Measurements from ENCODE around the gene MMS22L.

Gene MMS22L

GRCh38 chr6:97282726-97283617, at the start of gene MMS22L:
Gene MMS22L, minus strand, starts transcription at chr6:97283216. Its CDS starts 739 bp downstream, at chr6:97282477.
- DNase-seq (ENCODE audit: insufficient read length, low spot score) (peak; percentile 52), FAIRE-seq (peak; percentile 61)
- TF ChIP-seq POLR2A (IDR thresholded peaks at IDR 0.05; ENCODE audit: low read depth, low read length) = no peak

GRCh38 chr6:97322811-97323210, 39.8 kb upstream of the MMS22L start:
- no peak for TF ChIP-seq POLR2A (IDR thresholded peaks at IDR 0.05; ENCODE audit: low read depth, low read length)
- FAIRE-seq (no peak), DNase-seq (ENCODE audit: insufficient read length, low spot score) (no peak)

GRCh38 chr6:97322226-97322625, 39.2 kb upstream of the MMS22L start:
- no peak for TF ChIP-seq POLR2A (IDR thresholded peaks at IDR 0.05; ENCODE audit: low read depth, low read length)
- FAIRE-seq = no peak
- DNase-seq (ENCODE audit: insufficient read length, low spot score) = no peak

- no peak for TF ChIP-seq POLR2A (IDR thresholded peaks at IDR 0.05; ENCODE audit: low read depth, low read length)
- no peak for DNase-seq (ENCODE audit: insufficient read length, low spot score)
- FAIRE-seq = no peak
These were observed 34.0 kb upstream of the MMS22L start for GRCh38 chr6:97316978-97317377.

- DNase-seq (ENCODE audit: insufficient read length, low spot score) = no peak
- no peak for TF ChIP-seq POLR2A (IDR thresholded peaks at IDR 0.05; ENCODE audit: low read depth, low read length)
- FAIRE-seq = no peak
These were observed 29.2 kb upstream of the MMS22L start for GRCh38 chr6:97312241-97312640.

GRCh38 chr6:97306544-97307320, 23.7 kb upstream of the MMS22L start:
- FAIRE-seq (no peak), DNase-seq (ENCODE audit: insufficient read length, low spot score) (no peak)
- TF ChIP-seq POLR2A (IDR thresholded peaks at IDR 0.05; ENCODE audit: low read depth, low read length) = no peak

- TF ChIP-seq POLR2A (IDR thresholded peaks at IDR 0.05; ENCODE audit: low read depth, low read length) = no peak
- no peak for FAIRE-seq
- no peak for DNase-seq (ENCODE audit: insufficient read length, low spot score)
These were observed 22.5 kb upstream of the MMS22L start for GRCh38 chr6:97305414-97306066.

- FAIRE-seq = no peak
- TF ChIP-seq POLR2A (IDR thresholded peaks at IDR 0.05; ENCODE audit: low read depth, low read length) = no peak
- no peak for DNase-seq (ENCODE audit: insufficient read length, low spot score)
These were observed 21.7 kb upstream of the MMS22L start for GRCh38 chr6:97304701-97305100.

- no peak for DNase-seq (ENCODE audit: insufficient read length, low spot score)
- no peak for TF ChIP-seq POLR2A (IDR thresholded peaks at IDR 0.05; ENCODE audit: low read depth, low read length)
- peak; percentile 61 for FAIRE-seq
These were observed 11.4 kb upstream of the MMS22L start for GRCh38 chr6:97294451-97294850.

GRCh38 chr6:97293198-97293696, 10.2 kb upstream of the MMS22L start:
- FAIRE-seq = no peak
- DNase-seq (ENCODE audit: insufficient read length, low spot score) = no peak
- no peak for TF ChIP-seq POLR2A (IDR thresholded peaks at IDR 0.05; ENCODE audit: low read depth, low read length)

GRCh38 chr6:97292671-97293070, 9.7 kb upstream of the MMS22L start:
- DNase-seq (ENCODE audit: insufficient read length, low spot score) (no peak), FAIRE-seq (no peak)
- no peak for TF ChIP-seq POLR2A (IDR thresholded peaks at IDR 0.05; ENCODE audit: low read depth, low read length)

GRCh38 chr6:97291896-97292295, 8.9 kb upstream of the MMS22L start:
- no peak for TF ChIP-seq POLR2A (IDR thresholded peaks at IDR 0.05; ENCODE audit: low read depth, low read length)
- DNase-seq (ENCODE audit: insufficient read length, low spot score) (no peak), FAIRE-seq (no peak)

GRCh38 chr6:97289332-97289731, 6.3 kb upstream of the MMS22L start:
- TF ChIP-seq POLR2A (IDR thresholded peaks at IDR 0.05; ENCODE audit: low read depth, low read length) = no peak
- FAIRE-seq = no peak
- DNase-seq (ENCODE audit: insufficient read length, low spot score) = no peak

GRCh38 chr6:97288188-97288587, 5.2 kb upstream of the MMS22L start:
- TF ChIP-seq POLR2A (IDR thresholded peaks at IDR 0.05; ENCODE audit: low read depth, low read length) = no peak
- FAIRE-seq (no peak), DNase-seq (ENCODE audit: insufficient read length, low spot score) (no peak)
